Nasal cavity respiratory epithelium epithelial cell of viscerocranial mucosa (primary cell): Measurements from ENCODE around the gene CRYGA. TPM values are rescaled to one million over a fixed set of nuclear protein-coding genes. Genes with fewer than 3 reads are reported as not detected.

Source experiments
- total RNA-seq: library from RNA; depleted of rRNA; stranded (reverse); fragments of >200 nt; gene quantifications from 2 replicates; pipeline ENCODE4 v1.2.3, GENCODE V29; 2014

CRYGA gene
- not detected in 2 replicates for total RNA-seq

GRCh38 chr2:208163489-208163888 is at the start of gene CRYGA:
Gene CRYGA, minus strand, starts transcription at chr2:208163589. Its CDS starts 33 bp downstream, at chr2:208163556.

GRCh38 chr2:208189810-208190503 is 26.6 kb upstream of the CRYGA start, which contains the start of gene C2orf80:
Gene C2orf80, minus strand, starts transcription at chr2:208190030. Its CDS starts 3,044 bp downstream, at chr2:208186986.

GRCh38 chr2:208146006-208146405 is 17.4 kb downstream of the CRYGA start, which contains the start of gene CRYGB:
Gene CRYGB, minus strand, starts transcription at chr2:208146158. Its CDS starts 38 bp downstream, at chr2:208146120.

GRCh38 chr2:208129744-208130711 is 33.4 kb downstream of the CRYGA start, which contains the start of gene CRYGC:
Gene CRYGC, minus strand, starts transcription at chr2:208129828. Its CDS starts 36 bp downstream, at chr2:208129792.

GRCh38 chr2:208124013-208124715 is 39.2 kb downstream of the CRYGA start, which contains the start of gene CRYGD:
Gene CRYGD, minus strand, starts transcription at chr2:208124524. Its CDS starts 51 bp downstream, at chr2:208124473.

Other genes starting within 250 kb of the CRYGA start
- gene PLEKHM3, start 138.1 kb downstream of the CRYGA start, total RNA-seq = 11.3 and 14.5 TPM in 2 replicates
- not detected in 2 replicates for gene CRYGD, start 39.1 kb downstream of the CRYGA start, total RNA-seq
- gene CRYGC, start 33.8 kb downstream of the CRYGA start, total RNA-seq = not detected in 2 replicates
- gene CRYGB, start 17.4 kb downstream of the CRYGA start, total RNA-seq = not detected in 2 replicates
- not detected in 2 replicates for gene C2orf80, start 26.4 kb upstream of the CRYGA start, total RNA-seq
- 306 and 350 TPM in 2 replicates for gene IDH1, start 91.5 kb upstream of the CRYGA start, total RNA-seq
- 30.4 and 40.1 TPM in 2 replicates for gene PIKFYVE, start 102.7 kb upstream of the CRYGA start, total RNA-seq
- not detected in 2 replicates for gene PTH2R, start 243.2 kb upstream of the CRYGA start, total RNA-seq